ENCODE measurements around the gene PALD1.

Gene PALD1

DNA sequence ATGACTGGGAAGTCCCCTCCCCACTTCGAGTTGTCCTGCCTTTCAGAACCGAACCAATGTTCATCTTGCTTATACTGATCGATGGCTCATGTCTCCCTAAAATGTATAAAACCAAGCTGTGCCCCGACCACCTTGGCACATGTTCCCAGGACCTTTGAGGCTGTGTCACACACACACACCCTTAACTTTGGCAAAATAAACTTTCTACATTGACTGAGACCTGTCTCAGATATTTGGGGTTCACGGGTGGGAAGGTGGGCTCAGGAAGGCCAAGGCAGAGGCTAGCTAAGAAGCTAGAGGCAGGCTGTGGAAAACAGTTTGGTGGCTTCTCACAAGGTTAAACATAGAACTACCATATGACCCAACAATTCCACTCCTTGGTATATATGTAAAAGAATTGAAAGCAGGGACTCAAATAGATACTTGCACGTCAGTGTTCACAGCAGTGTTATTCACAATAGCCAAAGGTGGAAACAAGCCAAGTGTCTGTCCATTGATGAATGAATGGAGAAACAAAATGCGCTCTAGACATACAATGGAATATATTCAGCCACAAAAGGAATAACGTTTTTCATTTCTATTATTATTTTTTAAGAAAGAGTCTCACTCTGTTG lies 108.6 kb downstream of the PALD1 start:
- Histone ChIP-seq H3K4me3 (ENCODE audit: low read depth, low read length) (no peak overlapping the region), H3K9ac (ENCODE audit: low read depth, low read length) (no peak overlapping the region), H3K36me3 (ENCODE audit: control insufficient read depth, insufficient read depth, low read length) (no peaks in the 10 kb centered on the region), H3K27me3 (ENCODE audit: control insufficient read depth, insufficient read depth, low read length) (no peaks in the 10 kb centered on the region), H3K9me3 (ENCODE audit: control insufficient read depth, insufficient read depth, low read length) (no peaks in the 10 kb centered on the region), H3K4me1 (ENCODE audit: control insufficient read depth, insufficient read depth, low read length) (peaks cover 5% of the 10 kb centered on the region)

DNA sequence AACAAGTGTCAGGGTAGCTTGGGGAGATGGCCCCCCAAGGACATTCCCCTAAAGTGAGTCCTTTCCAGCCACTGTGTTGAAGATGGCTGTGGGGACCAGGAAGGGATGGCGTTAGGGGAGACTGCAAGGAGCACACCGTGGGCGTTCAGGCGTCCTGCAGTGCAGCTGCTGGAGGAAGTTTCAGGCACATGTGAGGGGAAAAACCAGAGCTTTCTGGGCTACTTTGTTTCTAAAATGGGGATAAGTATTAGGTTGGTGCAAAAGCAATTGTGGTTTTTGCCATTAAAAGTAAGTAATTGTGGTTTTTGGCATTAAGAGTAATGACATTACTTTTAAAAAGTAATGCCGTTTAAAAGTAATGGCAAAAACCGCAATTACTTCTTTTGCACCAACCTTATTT lies 109.7 kb downstream of the PALD1 start:
- Histone ChIP-seq H3K27me3 (ENCODE audit: control insufficient read depth, insufficient read depth, low read length) (no peaks in the 10 kb centered on the region), H3K9me3 (ENCODE audit: control insufficient read depth, insufficient read depth, low read length) (no peaks in the 10 kb centered on the region), H3K4me1 (ENCODE audit: control insufficient read depth, insufficient read depth, low read length) (peaks cover 5% of the 10 kb centered on the region), H3K9ac (ENCODE audit: low read depth, low read length) (no peak overlapping the region), H3K4me3 (ENCODE audit: low read depth, low read length) (no peak overlapping the region), H3K36me3 (ENCODE audit: control insufficient read depth, insufficient read depth, low read length) (no peaks in the 10 kb centered on the region)

DNA sequence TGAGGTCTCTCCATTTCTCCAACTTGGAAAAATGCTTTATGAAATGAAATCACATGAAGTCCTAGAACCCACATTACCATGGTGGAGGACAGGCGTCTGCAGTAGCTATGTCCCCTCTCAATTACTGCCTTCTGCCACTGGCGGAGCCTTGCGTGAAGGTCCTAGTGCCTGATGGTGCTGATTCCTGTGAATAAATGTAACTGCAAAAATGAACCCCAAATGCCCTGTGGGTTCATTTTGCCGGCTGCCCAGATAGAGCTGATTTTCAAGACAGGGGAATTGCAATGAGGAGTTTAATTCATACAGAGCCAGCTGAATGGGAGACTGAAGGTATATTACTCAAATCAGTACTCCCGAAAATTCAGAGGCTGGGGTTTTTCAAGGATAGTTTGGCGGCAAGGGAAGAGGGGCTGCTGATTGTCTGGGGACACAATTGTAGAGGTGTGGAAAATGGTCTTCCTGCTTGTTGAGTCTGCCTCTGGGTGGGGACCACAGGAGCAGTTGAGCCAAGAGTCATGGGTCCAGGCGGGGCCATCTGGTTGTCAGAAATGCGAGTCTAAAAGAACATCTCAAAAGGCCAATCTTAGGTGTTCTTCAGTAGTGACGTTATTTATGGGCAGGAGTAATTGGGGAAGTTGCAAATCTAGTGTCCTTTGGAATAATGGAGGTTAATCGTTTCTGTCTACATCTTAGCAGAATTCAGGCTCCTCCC lies 110.4 kb downstream of the PALD1 start:
- H3K4me1 ChIP-seq (ENCODE audit: control insufficient read depth, insufficient read depth, low read length): peaks cover 5% of the 10 kb centered on the region
- no peaks in the 10 kb centered on the region for H3K27me3 ChIP-seq (ENCODE audit: control insufficient read depth, insufficient read depth, low read length)
- H3K9me3 ChIP-seq (ENCODE audit: control insufficient read depth, insufficient read depth, low read length): no peaks in the 10 kb centered on the region
- H3K9ac ChIP-seq (ENCODE audit: low read depth, low read length): no peak overlapping the region
- no peaks in the 10 kb centered on the region for H3K36me3 ChIP-seq (ENCODE audit: control insufficient read depth, insufficient read depth, low read length)
- H3K4me3 ChIP-seq (ENCODE audit: low read depth, low read length): no peak overlapping the region

DNA sequence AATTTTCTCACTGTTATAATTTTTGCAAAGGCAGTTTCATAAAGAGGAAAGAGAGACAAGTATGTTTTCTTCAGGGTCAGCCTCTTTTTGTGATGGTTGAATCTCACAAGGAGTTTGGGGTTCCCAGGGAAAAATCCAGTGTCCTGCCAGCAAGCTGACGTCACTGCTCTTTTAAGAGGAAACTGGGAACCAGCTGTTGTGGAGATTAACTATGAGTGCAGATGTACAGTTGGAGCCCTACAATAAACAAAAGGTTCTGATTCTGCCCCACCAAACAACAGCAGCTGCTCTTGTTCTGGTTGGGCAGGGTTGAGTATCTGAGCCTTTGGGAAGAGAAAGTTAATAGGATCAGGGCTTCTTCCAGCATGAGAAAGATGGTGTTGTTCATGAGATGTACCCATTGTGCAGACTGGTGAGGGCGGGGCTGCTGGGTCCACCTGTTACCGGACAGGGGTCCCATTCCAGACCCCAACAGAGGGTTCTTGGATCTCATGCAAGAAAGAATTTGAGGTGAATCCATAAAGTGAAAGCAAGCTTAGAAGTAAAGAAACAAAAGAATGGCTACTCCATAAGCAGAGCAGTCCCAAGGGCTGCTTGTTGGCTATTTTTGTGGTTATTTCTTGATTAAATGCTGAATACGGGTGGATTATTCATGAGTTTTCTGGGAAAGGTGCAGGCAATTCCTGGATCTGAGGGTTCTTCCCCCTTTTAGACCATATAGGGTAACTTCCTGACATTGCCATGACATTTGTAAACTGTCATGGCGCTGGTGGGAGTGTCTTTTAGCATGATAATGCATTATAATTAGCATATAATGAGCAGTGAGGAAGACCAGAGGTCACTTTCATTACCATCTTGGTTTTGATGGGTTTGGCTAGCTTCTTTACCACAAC lies 111.4 kb downstream of the PALD1 start:
- Histone ChIP-seq H3K4me3 (ENCODE audit: low read depth, low read length) (no peak overlapping the region), H3K9ac (ENCODE audit: low read depth, low read length) (no peak overlapping the region), H3K36me3 (ENCODE audit: control insufficient read depth, insufficient read depth, low read length) (no peaks in the 10 kb centered on the region), H3K9me3 (ENCODE audit: control insufficient read depth, insufficient read depth, low read length) (no peaks in the 10 kb centered on the region), H3K27me3 (ENCODE audit: control insufficient read depth, insufficient read depth, low read length) (no peaks in the 10 kb centered on the region), H3K4me1 (ENCODE audit: control insufficient read depth, insufficient read depth, low read length) (peaks cover under 1% of the 10 kb centered on the region)

DNA sequence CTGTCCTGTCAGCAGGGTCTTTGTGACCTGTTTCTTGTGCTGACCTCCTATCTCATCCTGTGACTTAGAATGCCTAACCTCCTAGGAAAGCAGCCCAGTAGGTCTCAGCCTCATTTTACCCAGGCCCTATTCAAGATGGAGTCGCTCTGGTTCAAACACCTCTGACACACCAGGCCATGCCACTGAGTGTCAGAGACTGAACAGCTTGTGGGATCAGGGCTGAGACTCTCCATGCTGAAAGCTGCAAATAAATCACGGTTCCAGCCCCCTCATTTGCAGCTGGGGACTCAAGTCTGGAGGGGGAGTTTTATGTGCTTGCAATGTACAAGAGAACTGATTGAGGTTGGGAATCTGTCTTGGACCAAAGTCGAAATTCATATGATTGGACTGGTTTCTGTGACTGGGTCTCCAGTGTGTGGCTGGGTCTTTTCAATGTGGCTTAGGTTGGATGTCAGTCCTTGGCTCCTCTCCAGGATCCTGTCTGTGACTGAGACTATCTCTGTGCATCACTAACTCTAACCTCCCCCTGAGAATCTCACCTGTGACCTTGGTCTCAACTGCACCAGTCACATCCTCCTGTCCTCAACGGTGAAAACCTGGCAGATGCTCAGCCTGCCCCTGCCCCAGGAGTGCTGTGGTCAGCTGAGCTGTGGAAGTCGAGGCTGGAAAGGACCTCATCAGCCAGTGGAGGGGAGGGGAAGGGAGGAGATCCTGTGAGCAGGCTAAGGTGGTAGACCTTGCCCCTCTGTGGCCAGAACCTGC lies 112.3 kb downstream of the PALD1 start:
- Histone ChIP-seq H3K4me3 (ENCODE audit: low read depth, low read length) (no peak overlapping the region), H3K36me3 (ENCODE audit: control insufficient read depth, insufficient read depth, low read length) (no peaks in the 10 kb centered on the region), H3K27me3 (ENCODE audit: control insufficient read depth, insufficient read depth, low read length) (no peaks in the 10 kb centered on the region), H3K9me3 (ENCODE audit: control insufficient read depth, insufficient read depth, low read length) (no peaks in the 10 kb centered on the region), H3K9ac (ENCODE audit: low read depth, low read length) (no peak overlapping the region), H3K4me1 (ENCODE audit: control insufficient read depth, insufficient read depth, low read length) (no peaks in the 10 kb centered on the region)

DNA sequence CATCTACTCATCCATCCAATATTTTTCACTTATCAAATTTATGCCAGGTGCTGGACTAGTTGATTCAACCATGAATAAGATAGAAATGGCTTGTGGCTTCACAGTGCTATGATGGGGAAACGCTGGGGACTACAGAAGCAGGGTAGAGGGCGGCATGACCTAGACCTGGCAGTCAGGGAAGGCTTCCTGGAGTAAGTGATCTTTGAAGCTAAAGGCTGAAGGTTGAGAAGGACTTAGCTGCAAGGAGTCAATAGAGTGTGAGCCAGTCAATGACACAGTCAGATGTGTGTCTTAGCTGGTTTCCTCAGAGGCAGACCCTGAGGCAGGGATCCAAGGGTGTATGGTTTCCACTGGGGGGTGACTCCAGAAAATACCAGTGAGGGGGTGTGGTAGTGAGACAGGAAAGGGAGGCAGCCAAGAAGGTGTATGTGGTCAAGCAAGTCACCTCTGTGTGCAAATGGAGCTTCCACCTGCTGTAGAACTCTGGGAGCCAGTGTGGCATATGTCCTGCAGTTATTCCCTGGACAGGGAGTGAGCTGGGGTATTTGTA lies 113.7 kb downstream of the PALD1 start:
- H3K36me3 ChIP-seq (ENCODE audit: control insufficient read depth, insufficient read depth, low read length): no peaks in the 10 kb centered on the region
- H3K4me1 ChIP-seq (ENCODE audit: control insufficient read depth, insufficient read depth, low read length): no peaks in the 10 kb centered on the region
- H3K4me3 ChIP-seq (ENCODE audit: low read depth, low read length): no peak overlapping the region
- H3K9ac ChIP-seq (ENCODE audit: low read depth, low read length): no peak overlapping the region
- H3K9me3 ChIP-seq (ENCODE audit: control insufficient read depth, insufficient read depth, low read length): no peaks in the 10 kb centered on the region
- no peaks in the 10 kb centered on the region for H3K27me3 ChIP-seq (ENCODE audit: control insufficient read depth, insufficient read depth, low read length)

DNA sequence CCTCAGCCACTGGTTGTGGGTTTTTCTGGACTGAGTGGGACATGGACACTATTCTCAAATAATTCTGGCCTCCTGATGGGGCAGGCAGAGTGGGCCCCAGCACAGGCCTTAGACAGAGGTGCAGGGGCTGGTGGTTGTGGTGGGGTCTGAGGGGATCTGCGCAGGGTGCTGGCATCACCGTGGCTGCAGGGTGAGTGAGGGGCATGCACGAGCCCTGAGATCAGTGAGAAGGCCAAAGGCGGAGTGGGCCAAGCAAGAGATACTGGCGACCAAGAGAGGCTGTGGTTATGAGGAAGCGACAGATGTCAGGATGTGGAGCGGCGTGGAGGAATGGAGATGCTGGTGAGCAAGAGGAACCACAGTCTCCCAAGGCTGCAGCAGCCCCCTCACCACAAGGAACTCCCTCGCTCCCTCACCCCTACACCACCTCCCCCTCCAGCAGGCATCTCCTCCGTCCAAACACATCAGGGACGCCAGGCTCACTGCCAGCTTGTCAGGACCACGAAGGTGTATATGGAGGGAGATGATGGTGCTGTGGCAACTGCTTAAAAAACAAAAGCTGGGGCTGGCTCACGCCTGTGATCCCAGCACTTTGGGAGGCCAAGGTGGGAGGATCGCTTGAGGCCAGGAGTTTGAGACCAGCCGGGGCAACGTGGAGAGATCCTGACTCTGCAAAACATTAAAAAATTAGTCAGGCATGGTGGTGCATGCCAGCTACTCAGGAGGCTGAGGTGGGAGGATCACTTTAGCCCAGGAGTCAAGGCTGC lies 114.4 kb downstream of the PALD1 start:
- Histone ChIP-seq H3K9ac (ENCODE audit: low read depth, low read length) (no peak overlapping the region), H3K4me1 (ENCODE audit: control insufficient read depth, insufficient read depth, low read length) (no peaks in the 10 kb centered on the region), H3K4me3 (ENCODE audit: low read depth, low read length) (no peak overlapping the region), H3K36me3 (ENCODE audit: control insufficient read depth, insufficient read depth, low read length) (no peaks in the 10 kb centered on the region), H3K27me3 (ENCODE audit: control insufficient read depth, insufficient read depth, low read length) (no peaks in the 10 kb centered on the region), H3K9me3 (ENCODE audit: control insufficient read depth, insufficient read depth, low read length) (no peaks in the 10 kb centered on the region)

DNA sequence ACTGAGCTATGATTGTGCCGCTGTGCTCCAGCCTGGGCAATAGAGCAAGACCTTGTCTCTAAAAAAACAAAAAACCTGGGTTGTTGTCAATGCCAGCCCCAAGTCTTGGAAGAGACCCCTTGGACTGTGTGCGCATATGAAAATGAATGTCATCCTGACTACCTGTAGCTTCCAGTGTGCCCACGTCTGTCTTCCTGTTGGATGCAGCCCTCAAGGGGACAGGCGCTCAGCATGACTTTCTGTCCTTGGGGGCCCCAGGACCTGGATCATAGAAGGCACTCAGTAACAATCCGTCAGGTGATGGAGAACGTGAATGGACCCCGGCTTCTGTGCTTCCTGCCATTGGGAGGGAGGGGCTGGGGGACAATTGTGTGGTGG lies 114.9 kb downstream of the PALD1 start:
- Histone ChIP-seq H3K4me3 (ENCODE audit: low read depth, low read length) (no peak overlapping the region), H3K4me1 (ENCODE audit: control insufficient read depth, insufficient read depth, low read length) (no peaks in the 10 kb centered on the region), H3K9ac (ENCODE audit: low read depth, low read length) (no peak overlapping the region), H3K9me3 (ENCODE audit: control insufficient read depth, insufficient read depth, low read length) (no peaks in the 10 kb centered on the region), H3K36me3 (ENCODE audit: control insufficient read depth, insufficient read depth, low read length) (no peaks in the 10 kb centered on the region), H3K27me3 (ENCODE audit: control insufficient read depth, insufficient read depth, low read length) (no peaks in the 10 kb centered on the region)

DNA sequence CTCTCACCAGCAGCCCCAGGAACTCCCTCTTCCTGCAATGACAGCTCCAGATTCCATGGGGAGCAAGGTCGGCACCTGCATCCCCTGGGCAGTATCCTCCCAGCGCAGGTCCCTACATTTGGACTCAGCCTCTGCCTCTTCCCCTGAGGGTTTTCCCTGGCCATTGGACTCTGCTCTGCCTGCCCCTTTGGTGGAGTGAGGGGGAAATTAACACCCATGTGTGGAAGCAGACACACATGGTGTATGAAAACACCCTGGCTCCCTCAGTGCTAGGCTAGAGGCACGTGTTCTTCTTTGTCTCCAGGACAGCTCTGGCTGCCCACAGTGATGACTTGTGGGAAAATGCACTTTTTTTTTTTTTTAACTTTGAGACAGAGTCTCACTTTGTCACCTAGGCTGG lies 115.6 kb downstream of the PALD1 start:
- Histone ChIP-seq H3K9ac (ENCODE audit: low read depth, low read length) (no peak overlapping the region), H3K27me3 (ENCODE audit: control insufficient read depth, insufficient read depth, low read length) (no peaks in the 10 kb centered on the region), H3K36me3 (ENCODE audit: control insufficient read depth, insufficient read depth, low read length) (no peaks in the 10 kb centered on the region), H3K4me3 (ENCODE audit: low read depth, low read length) (no peak overlapping the region), H3K9me3 (ENCODE audit: control insufficient read depth, insufficient read depth, low read length) (no peaks in the 10 kb centered on the region), H3K4me1 (ENCODE audit: control insufficient read depth, insufficient read depth, low read length) (no peaks in the 10 kb centered on the region)

DNA sequence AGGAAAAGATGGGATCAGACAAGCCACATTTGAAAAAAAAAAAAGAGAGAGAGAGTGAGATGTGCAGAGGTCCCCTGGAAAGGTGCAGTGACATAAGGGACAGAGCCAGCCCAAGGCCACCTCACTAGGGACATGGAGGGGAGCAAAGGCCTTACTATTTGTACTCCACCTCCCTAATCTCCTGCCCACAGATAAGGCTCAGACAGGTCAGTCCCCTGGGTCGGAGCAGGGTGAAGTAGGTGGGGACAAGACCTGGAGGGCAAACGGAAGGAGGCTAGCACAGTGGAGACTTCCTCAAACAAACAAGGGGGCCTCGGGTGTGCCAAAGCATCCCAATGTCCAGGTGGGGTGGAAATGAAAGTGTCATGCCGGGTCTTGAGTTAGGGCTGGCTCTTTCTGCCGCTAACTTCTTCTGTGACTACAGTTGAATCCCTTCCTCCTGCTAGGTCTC lies 117.0 kb downstream of the PALD1 start:
- no peak overlapping the region for H3K4me3 ChIP-seq (ENCODE audit: low read depth, low read length)
- H3K4me1 ChIP-seq (ENCODE audit: control insufficient read depth, insufficient read depth, low read length): no peaks in the 10 kb centered on the region
- H3K27me3 ChIP-seq (ENCODE audit: control insufficient read depth, insufficient read depth, low read length): no peaks in the 10 kb centered on the region
- H3K9me3 ChIP-seq (ENCODE audit: control insufficient read depth, insufficient read depth, low read length): no peaks in the 10 kb centered on the region
- no peaks in the 10 kb centered on the region for H3K36me3 ChIP-seq (ENCODE audit: control insufficient read depth, insufficient read depth, low read length)
- no peak overlapping the region for H3K9ac ChIP-seq (ENCODE audit: low read depth, low read length)

Data from iPS-15b (cell line).